Panc1 (cell line): ENCODE data around the gene TRIP10. TPM values are rescaled to one million over a fixed set of nuclear protein-coding genes. Genes with fewer than 3 reads are reported as not detected.

Experiments
- ATAC-seq: fragments of 200-7000 bp; cut with Tn5 transposase; 2 replicates; pipeline ENCODE4 v1.9.1; 2020; ENCODE audit warnings: mild to moderate bottlenecking, moderate library complexity
- BruUV-seq: library from RNA; stranded (reverse); fragments of 400-500 nt; replicated peaks from 2 replicates; lab custom pipeline; 2021; lab: Mats Ljungman, UMichigan
- CTCF ChIA-PET: fragments of 300-600 bp; sonication (Branson Sonifier 250); formaldehyde crosslinking; loops from one replicate; lab custom pipeline; 2022; ENCODE audit warnings: antibody characterized with exemption; lab: Charles Lee
- POLR2A ChIA-PET: fragments of 300-600 bp; sonication (Branson Sonifier 250); formaldehyde crosslinking; loops from one replicate; lab custom pipeline; 2022; ENCODE audit warnings: antibody characterized with exemption; lab: Charles Lee
- DNase-seq: peaks from one replicate; pipeline ENCODE4 v3.0.0-alpha.2; 2010; ENCODE audit warnings: low read depth, low spot score
- H3K27ac ChIP-seq: 2 replicates; pipeline ENCODE4 v1.5.1; 2011; ENCODE audit warnings: mild to moderate bottlenecking, low read length, inconsistent platforms
- H3K27me3 ChIP-seq: fragments of 200-500 bp; sonication (Bioruptor generic); 2 replicates; pipeline ENCODE4 v1.6.0; 2014; ENCODE audit warnings: low read length, inconsistent platforms; ENCODE audit not compliant: control insufficient read depth, insufficient read depth
- H3K36me3 ChIP-seq: fragments of 200-500 bp; sonication (Bioruptor generic); 2 replicates; pipeline ENCODE4 v1.5.1; 2014; ENCODE audit warnings: inconsistent platforms, mild to moderate bottlenecking, low read length, moderate library complexity; ENCODE audit not compliant: control insufficient read depth, insufficient read depth
- H3K4me1 ChIP-seq: 2 replicates; pipeline ENCODE4 v1.5.1; 2011; ENCODE audit warnings: inconsistent platforms, mild to moderate bottlenecking, low read length, moderate library complexity; ENCODE audit not compliant: control insufficient read depth, insufficient read depth
- H3K4me3 ChIP-seq, 2 experiments: 2 replicates each; pipeline ENCODE4 v1.5.1; 2011 to 2012; ENCODE audit warnings: low read depth in 2 of 2, low read length in 2 of 2, mild to moderate bottlenecking in 2 of 2, inconsistent platforms in 1 of 2, moderate library complexity in 1 of 2
- H3K9me3 ChIP-seq: fragments of 200-500 bp; sonication (Bioruptor generic); 2 replicates; pipeline ENCODE4 v1.5.1; 2014; ENCODE audit warnings: low read depth, mild to moderate bottlenecking, inconsistent platforms, low read length, moderate library complexity; ENCODE audit not compliant: control insufficient read depth, insufficient read depth
- POLR2AphosphoS5 ChIP-seq: IDR thresholded peaks from 2 replicates; pipeline ENCODE4 v1.6.1; 2012; ENCODE audit warnings: mild to moderate bottlenecking, low read depth, low read length, moderate library complexity
- REST ChIP-seq, 2 experiments: IDR thresholded peaks; 2 replicates each; pipeline ENCODE4 v1.6.1; 2011 to 2012; ENCODE audit warnings: low read depth in 2 of 2, control low read depth in 1 of 2, low read length in 1 of 2, mild to moderate bottlenecking in 1 of 2, moderate library complexity in 1 of 2; ENCODE audit not compliant: insufficient read depth in 1 of 2
- SIN3A ChIP-seq: IDR thresholded peaks from 2 replicates; pipeline ENCODE4 v1.6.1; 2012; ENCODE audit warnings: low read depth, mild to moderate bottlenecking, low read length, moderate library complexity, borderline replicate concordance; ENCODE audit not compliant: insufficient read depth
- TCF7L2 ChIP-seq: IDR thresholded peaks from 2 replicates; pipeline ENCODE4 v1.6.1; 2011; ENCODE audit warnings: mild to moderate bottlenecking, low read depth, low read length, inconsistent platforms
- in situ Hi-C: cut with HindIII; loops from 2 replicates; pipeline ENCODE4 v1.10.0; 2016; ENCODE audit warnings: low sequenced_read_pairs, low pct_unique_long_range_greater_than_20kb
- intact Hi-C: fragments of 100-400 bp; cut with micrococcal nuclease; formaldehyde crosslinking; loops from one replicate; pipeline ENCODE4 v1.10.0; 2022; ENCODE audit not compliant: unreplicated experiment
- total RNA-seq: library from RNA; stranded (reverse); gene quantifications from one replicate; pipeline ENCODE4 v1.2.1, GENCODE V29; 2021; ENCODE audit not compliant: unreplicated experiment
- TF ChIP-seq, protein P1 (sequence below): fragments of 450-650 bp; IDR thresholded peaks from 2 replicates; pipeline ENCODE4 v1.5.1; 2017; ENCODE audit warnings: mild to moderate bottlenecking

Gene TRIP10
- total RNA-seq, 1 experiment from 2014 or later: 115 TPM

- DNase-seq (no peak), ATAC-seq (no peak)
- Histone ChIP-seq H3K27me3 (no peaks in the 10 kb centered on the region), H3K4me3 (no peak overlapping the region), H3K36me3 (no peaks in the 10 kb centered on the region), H3K27ac (no peak overlapping the region), H3K9me3 (no peaks in the 10 kb centered on the region), H3K4me1 (no peaks in the 10 kb centered on the region)
- ChIA-PET CTCF (no interaction called here), POLR2A (no interaction called here)
- intact Hi-C loops: no loop called here
- TF ChIP-seq, protein P1, sequence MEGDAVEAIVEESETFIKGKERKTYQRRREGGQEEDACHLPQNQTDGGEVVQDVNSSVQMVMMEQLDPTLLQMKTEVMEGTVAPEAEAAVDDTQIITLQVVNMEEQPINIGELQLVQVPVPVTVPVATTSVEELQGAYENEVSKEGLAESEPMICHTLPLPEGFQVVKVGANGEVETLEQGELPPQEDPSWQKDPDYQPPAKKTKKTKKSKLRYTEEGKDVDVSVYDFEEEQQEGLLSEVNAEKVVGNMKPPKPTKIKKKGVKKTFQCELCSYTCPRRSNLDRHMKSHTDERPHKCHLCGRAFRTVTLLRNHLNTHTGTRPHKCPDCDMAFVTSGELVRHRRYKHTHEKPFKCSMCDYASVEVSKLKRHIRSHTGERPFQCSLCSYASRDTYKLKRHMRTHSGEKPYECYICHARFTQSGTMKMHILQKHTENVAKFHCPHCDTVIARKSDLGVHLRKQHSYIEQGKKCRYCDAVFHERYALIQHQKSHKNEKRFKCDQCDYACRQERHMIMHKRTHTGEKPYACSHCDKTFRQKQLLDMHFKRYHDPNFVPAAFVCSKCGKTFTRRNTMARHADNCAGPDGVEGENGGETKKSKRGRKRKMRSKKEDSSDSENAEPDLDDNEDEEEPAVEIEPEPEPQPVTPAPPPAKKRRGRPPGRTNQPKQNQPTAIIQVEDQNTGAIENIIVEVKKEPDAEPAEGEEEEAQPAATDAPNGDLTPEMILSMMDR: no peak
- TF ChIP-seq TCF7L2 (no peak), REST (IDR thresholded peaks at IDR 0.05; ENCODE audit: insufficient read depth in 1 of 2, low read depth in 2 of 2, low read length in 1 of 2) (no peak)
- in situ Hi-C loops: no loop called here
- no TSS peak for BruUV-seq
Measured at GRCh38 chr19:6791237-6791636, 51.8 kb downstream of the TRIP10 start.

- intact Hi-C loops: no loop called here
- no peak overlapping the region for H3K4me3 ChIP-seq
- BruUV-seq: no TSS peak
- DNase-seq (no peak), ATAC-seq (no peak)
- H3K36me3 ChIP-seq: no peaks in the 10 kb centered on the region
- H3K4me1 ChIP-seq: no peaks in the 10 kb centered on the region
- no peaks in the 10 kb centered on the region for H3K9me3 ChIP-seq
- CTCF ChIA-PET: no interaction called here
- in situ Hi-C loops: no loop called here
- POLR2A ChIA-PET: no interaction called here
- no peak overlapping the region for H3K27ac ChIP-seq
- no peaks in the 10 kb centered on the region for H3K27me3 ChIP-seq
- TF ChIP-seq TCF7L2 (no peak), SIN3A (no peak), REST (IDR thresholded peaks at IDR 0.05; ENCODE audit: insufficient read depth in 1 of 2, low read depth in 2 of 2, low read length in 1 of 2) (no peak), POLR2AphosphoS5 (no peak)
- TF ChIP-seq, protein P1: no peak
Measured at GRCh38 chr19:6793411-6793810, 53.9 kb downstream of the TRIP10 start.
